HG02610 (cell line): ENCODE measurements around the gene TPSG1.
"Not testable (repeated sequence)": the region's sequence is repeated elsewhere in the genome, so short reads cannot be mapped to it uniquely, and the experiment has no call there.

Source experiments
- ATAC-seq: cut with Tn5 transposase; IDR thresholded peaks from one replicate; pipeline ENCODE4 v1.9.1; 2021; ENCODE audit warnings: mild to moderate bottlenecking, moderate library complexity; ENCODE audit not compliant: unreplicated experiment

The TPSG1 gene

DNA sequence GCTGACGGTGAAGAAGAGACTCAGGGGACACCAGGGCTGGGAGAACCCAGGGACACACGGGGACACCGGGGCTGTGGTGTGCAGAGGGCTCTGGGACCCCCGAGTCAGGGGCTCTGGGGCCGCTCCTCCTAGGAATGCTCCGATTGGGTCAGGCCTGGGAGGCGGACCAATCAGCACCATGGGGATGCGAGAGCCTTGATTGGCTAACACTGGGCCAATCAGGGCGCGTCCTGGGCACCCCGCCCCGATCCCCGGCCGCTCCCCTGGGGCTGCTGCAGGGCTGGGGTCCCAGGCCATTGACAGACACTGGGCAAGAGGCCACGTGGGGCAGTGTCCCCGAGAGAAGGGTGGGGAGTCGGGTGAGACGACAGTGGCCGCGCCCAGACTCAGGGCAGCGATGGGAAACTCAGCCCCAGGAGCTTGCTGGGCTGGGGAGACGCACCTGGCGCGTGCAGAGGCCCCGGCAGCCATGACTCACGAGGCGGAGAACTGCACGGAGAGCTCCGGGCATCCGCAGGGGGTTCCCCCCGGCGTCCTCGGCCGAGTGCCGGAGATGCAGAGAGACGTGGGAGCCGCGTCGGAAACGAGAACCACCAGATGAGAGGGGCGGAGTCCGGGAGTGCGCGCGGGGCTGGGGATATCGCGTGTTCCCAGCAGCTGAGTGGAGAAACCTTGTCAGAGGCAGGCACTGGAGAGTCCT lies 7.1 kb upstream of the TPSG1 start:
- ATAC-seq: not testable (repeated sequence)

DNA sequence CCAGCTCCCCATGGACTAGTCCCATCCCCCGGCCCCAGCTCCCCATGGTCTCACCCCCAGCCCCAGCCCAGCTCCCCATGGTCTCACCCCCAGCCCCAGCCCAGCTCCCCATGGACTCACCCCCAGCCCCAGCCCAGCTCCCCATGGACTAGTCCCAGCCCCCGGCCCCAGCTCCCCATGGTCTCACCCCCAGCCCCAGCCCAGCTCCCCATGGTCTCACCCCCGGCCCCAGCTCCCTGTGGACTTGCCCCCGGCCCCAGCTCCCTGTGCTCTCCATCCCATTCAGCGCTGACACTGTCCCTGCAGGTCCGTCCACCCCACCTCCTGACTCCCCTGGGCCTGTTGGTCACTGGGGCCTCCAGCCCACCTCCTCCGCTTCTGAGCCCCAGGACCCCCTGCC lies 6.2 kb upstream of the TPSG1 start:
- not testable (repeated sequence) for ATAC-seq

DNA sequence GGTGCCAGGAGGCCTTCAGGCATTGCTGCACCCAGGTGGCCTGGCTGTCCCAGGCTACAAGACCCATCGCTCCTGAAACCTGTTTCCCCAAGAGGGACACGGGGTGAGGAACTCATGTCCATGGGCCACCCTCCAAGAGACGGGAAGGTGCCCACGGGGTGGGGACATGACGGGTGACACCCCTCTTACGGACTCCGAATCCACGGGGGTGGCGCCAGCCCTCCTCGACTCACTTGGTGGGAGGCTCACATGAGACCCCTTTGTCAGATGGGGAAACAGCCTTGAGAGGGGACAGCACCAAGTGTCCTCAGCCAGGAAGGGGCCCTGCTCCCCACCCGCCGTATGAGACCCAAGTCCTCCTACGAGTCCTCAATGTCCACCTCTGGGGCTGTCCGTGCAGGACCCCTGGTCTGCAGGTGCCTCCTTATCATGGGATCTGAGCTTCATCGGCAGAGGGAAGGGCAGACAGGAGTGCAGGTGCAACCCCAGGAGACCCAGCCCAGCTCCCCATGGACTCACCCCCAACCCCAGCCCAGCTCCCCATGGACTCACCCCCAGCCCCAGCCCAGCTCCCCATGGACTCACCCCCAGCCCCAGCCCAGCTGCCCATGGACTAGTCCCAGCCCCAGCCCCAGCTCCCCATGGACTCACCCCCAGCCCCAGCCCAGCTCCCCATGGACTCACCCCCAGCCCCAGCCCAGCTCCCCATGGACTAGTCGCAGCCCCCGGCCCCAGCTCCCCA lies 5.6 kb upstream of the TPSG1 start:
- ATAC-seq: not testable (repeated sequence)

DNA sequence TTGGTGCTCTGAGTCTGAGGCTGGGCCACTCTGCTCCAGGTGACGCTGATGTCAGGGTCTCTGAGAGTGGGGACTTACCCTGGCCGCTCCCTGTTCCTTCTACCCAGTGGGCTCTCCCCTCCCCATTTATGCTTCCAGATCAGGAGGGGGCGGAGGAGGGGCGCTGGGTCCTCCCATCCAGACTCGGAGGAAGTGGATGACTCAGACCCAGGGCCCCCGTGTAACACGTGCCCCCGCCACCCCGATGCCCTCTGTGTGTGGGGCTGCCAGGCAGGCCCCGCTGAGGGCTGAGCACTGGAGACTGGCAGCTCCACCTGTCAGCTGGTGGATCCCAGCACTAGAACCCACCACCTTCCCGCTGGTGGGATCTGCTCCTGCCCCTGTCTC lies 5.0 kb upstream of the TPSG1 start, which contains the start of gene TPSB2:
Gene TPSB2 (minus strand): TSS at position 101 of the 387 bp plus-strand sequence. CDS start 233 bp downstream, outside the sequence.
- ATAC-seq: not testable (repeated sequence)

- ATAC-seq: not testable (repeated sequence)
Observed at GRCh38 chr16:1229476-1229875, 4.4 kb upstream of the TPSG1 start.

DNA sequence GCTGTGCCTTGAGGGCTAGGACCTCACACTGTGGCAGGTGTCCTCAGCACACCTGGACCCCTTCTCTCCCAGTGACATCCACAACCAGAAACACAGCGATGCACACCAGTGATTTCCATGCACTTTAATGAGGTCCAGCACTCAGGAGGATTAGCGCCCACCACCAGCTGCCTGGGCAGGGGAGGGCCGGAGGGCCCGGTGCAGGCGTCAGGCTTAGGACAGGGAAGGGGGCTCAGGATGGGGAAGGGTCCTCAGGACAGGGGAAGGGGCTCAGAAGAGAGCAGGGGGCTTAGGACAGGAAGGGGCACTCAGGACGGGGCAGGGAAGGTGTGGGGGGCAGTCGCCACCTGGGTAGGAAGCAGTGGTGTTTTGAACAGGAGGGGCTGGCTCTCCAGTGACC lies 3.2 kb upstream of the TPSG1 start:
- ATAC-seq: not testable (repeated sequence)

GRCh38 chr16:1226692-1227091 lies 1.6 kb upstream of the TPSG1 start:
- not testable (repeated sequence) for ATAC-seq

- ATAC-seq: not testable (repeated sequence)
Observed at GRCh38 chr16:1225728-1226311, 752 bp upstream of the TPSG1 start.

- ATAC-seq: no peak
Observed at GRCh38 chr16:1224558-1224957, 510 bp downstream of the TPSG1 start.

GRCh38 chr16:1223355-1224214 lies 1.5 kb downstream of the TPSG1 start:
- no peak for ATAC-seq

DNA sequence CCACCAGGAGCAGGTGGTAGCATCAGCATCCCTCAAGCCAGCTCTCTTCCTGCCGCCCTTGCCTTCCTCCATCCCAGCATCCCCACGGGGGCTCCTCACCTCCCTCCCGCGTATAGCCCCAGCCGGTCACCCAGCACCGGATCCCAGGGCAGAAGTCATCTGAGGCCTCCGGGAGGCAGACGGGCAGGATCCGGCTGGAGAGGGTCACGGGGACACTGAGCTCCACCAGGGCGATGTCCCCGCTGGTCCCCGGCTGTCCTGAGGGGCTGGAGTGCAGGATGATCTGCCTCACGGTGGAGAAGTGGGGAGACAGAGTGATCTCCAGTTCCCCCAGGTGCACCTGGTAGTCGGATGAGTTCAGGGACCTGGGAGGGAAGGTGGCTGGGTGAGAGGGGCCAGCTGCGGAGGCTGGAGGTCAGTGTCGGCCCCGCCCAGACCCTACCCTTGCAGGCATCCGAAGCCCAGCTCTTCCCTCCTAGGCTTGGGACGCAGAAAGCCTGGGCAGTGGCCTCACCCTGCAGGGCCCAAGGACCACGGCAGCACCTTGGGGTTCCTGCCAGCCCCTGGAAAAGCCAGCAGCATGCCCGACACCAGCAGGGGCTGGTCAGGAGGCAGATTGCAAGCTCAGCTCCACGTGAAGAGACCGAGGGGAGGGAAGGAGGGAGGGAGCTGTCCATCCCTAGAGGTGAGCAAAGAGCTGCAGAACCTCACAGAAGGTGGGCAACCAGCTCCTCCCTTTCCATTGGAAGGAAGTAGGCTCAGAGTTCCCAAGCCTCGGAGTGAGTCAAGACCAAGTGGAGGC lies 2.3 kb downstream of the TPSG1 start:
- ATAC-seq: no peak

DNA sequence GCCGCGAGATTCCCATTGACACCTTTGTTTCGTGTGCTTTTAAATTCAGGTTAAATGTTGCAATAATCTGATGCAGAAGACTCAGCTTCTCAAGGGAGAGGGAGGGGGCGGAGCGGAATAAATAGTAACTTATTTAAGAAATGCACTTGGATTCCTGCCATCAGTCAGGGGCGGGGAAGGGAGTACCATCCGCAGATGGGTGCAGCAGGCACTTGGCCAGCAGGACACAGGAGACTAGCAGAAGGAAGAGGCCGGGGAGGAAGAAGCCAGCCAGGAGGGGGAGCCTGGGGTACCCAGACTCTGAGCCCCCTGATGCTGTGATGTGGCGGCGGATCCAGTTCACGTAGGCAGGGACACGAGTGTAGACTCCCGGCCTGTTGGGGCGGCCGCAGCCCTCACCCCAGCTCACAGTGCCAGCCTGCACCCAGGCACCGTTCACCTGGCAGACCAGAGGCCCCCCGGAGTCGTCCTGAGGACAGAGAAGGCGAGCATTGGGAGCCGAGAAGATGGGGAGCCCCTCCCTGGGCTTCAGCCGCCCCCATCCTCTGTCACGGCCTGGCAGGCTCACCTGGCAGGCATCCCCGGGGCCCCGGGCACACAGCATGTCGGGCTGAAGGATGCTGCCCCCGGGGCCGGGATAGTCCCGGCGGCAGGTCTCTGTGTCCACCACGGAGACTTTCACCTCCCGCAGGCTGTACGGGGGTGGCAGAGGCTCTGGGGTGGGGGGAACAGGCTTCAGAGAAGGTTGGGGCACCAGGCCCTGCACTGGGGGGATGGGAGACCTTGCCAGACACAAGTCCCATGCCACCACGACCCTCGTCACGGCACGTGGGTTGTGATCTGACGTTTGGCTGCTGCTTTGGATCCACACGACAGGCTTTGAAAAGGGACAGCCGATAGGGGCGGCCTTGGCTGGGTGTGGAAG lies 3.2 kb downstream of the TPSG1 start:
- no peak for ATAC-seq

GRCh38 chr16:1220841-1221627 lies 4.0 kb downstream of the TPSG1 start:
- ATAC-seq: no peak

DNA sequence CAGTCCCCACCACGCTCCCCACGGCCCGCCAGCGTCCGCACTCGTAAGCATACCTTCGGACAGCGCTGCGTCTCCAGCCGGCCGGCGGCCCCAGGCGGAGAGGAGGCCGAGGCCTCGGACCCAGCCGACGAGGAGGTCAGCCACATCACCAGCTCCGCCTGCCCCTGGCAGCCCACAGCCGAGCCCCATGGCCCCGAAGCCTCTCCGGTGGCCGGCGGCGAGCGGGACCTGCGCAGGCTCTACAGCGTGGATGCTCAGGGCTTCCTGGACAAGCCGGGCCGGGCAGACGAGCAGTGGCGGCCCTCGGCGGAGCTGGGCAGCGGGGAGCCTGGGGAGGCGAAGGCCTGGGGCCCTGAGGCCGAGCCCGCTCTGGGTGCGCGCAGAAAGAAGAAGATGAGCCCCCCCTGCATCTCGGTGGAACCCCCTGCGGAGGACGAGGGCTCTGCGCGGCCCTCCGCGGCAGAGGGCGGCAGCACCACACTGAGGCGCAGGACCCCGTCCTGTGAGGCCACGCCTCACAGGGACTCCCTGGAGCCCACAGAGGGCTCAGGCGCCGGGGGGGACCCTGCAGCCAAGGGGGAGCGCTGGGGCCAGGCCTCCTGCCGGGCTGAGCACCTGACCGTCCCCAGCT lies 4.9 kb downstream of the TPSG1 start:
- no peak for ATAC-seq

DNA sequence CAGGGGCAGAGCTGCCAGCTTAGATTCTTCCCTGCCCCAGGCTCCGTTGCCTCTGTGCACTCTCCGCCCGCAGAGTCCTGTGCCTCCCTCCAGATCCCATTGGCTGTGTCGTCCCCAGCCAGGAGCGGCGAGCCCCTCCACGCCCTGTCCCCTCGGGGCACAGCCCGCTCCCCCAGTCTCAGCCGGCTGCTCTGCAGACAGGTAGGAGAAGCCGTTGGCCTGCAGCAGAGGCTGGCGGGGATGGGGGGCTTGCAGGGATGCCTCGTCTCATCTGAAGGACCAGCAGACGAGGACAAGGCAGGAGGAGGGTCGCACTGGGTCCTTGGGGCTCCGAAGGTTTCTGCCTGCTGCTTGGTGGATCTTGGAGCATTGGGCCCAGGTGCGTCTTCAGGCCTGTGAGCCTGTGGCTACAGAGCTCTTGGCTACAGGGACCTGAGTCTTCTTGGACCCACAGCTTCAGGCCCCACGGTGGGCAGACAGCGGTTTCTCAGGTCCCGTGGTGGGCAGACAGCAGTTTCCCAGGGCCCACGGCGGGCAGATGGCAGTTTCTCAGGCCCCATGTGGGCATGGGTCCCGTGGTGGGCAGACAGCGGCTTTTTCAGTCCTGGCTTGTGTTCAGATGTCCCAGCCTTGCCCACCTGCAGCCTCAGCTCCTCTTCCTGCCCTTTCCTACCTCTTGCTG lies 6.0 kb downstream of the TPSG1 start:
- no peak for ATAC-seq

DNA sequence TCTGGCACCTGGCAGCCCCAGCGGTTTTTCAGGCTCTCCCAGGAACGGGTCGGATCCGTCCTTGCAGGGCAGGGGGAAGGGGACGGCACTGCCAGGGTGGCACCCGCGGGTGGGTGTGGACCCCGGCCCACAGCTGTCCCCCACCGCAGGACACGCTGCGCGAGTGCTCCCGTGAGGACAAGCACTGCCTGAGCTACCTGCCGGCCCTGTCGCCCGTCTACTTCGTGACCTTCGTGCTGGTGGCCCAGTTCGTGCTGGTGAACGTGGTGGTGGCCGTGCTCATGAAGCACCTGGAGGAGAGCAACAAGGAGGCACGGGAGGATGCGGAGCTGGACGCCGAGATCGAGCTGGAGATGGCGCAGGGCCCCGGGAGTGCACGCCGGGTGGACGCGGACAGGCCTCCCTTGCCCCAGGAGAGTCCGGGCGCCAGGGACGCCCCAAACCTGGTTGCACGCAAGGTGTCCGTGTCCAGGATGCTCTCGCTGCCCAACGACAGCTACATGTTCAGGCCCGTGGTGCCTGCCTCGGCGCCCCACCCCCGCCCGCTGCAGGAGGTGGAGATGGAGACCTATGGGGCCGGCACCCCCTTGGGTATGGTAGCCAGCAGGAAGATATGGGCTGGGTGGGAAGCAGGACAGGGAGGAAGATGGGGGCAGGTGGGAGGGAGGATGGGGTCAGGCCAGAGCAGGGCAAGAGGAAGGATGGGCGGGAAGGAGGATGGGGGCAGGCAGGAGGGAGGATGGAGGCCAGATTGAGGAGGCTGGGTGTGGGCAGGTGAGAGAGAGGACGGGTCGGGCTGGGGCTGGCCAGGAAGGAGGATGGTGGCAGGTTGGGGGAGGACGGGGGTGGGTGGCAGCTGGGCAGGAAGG lies 6.8 kb downstream of the TPSG1 start:
- ATAC-seq: no peak
